ENCODE results near the gene TDRD10. TPM values are rescaled to one million over a fixed set of nuclear protein-coding genes. Genes with fewer than 3 reads are reported as not detected.

TDRD10 gene
- total and polyA plus RNA-seq, 4 donors = 1.9 to 12.6 (median 7.3) TPM

GRCh38 chr1:154541231-154541630 lies 39.2 kb downstream of the TDRD10 start:
- no peaks in the 10 kb centered on the region for H3K36me3 ChIP-seq (ENCODE audit: control insufficient read depth in 4 of 4, insufficient read depth in 4 of 4, low read length in 4 of 4)
- peaks cover 0 to 2% (median 2%) of the 10 kb centered on the region in 3 donors for H3K27me3 ChIP-seq (ENCODE audit: control insufficient read depth in 3 of 3, insufficient read depth in 3 of 3, low read length in 2 of 3)
- no peak for DNase-seq
- 72 to 73% methylated on average over 6 of the region's 6 CpGs for WGBS, 2 donors
- H3K4me3 ChIP-seq = no peak overlapping the region
- peaks cover 0 to 3% (median 0%) of the 10 kb centered on the region in 5 donors for H3K4me1 ChIP-seq (ENCODE audit: control insufficient read depth in 5 of 5, insufficient read depth in 5 of 5, low read length in 5 of 5)
- no peaks in the 10 kb centered on the region for H3K9me3 ChIP-seq (ENCODE audit: control insufficient read depth in 4 of 4, insufficient read depth in 3 of 4, low read length in 3 of 4)
- no peak overlapping the region for H3K27ac ChIP-seq (ENCODE audit: low read depth in 1 of 2, low read length in 1 of 2)
- no peak for ATAC-seq (ENCODE audit: insufficient read depth, low FRiP score)
- H3K9ac ChIP-seq (ENCODE audit: insufficient read depth in 1 of 2, low read length in 2 of 2) = no peak overlapping the region
- no peak for TF ChIP-seq CTCF (IDR thresholded peaks at IDR 0.05; ENCODE audit: control extremely low read depth, extremely low read depth)

GRCh38 chr1:154546264-154547063 lies 44.4 kb downstream of the TDRD10 start:
- DNase-seq (peak; percentile 23 to 47 (median 34)), ATAC-seq (ENCODE audit: insufficient read depth, low FRiP score) (peak; percentile 85)
- H3K4me1 ChIP-seq (ENCODE audit: control insufficient read depth in 5 of 5, insufficient read depth in 5 of 5, low read length in 5 of 5) = no peaks in the 10 kb centered on the region
- no peak overlapping the region for H3K27ac ChIP-seq (ENCODE audit: low read depth in 1 of 2, low read length in 1 of 2)
- peaks cover 10 to 23% (median 18%) of the 10 kb centered on the region in 4 donors for H3K36me3 ChIP-seq (ENCODE audit: control insufficient read depth in 4 of 4, insufficient read depth in 4 of 4, low read length in 4 of 4)
- H3K4me3 ChIP-seq = no peak overlapping the region
- no peaks in the 10 kb centered on the region for H3K9me3 ChIP-seq (ENCODE audit: control insufficient read depth in 4 of 4, insufficient read depth in 3 of 4, low read length in 3 of 4)
- peaks cover 0 to 2% (median 0%) of the 10 kb centered on the region in 3 donors for H3K27me3 ChIP-seq (ENCODE audit: control insufficient read depth in 3 of 3, insufficient read depth in 3 of 3, low read length in 2 of 3)
- WGBS, 2 donors = 85% methylated on average over 13 of the region's 13 CpGs
- peak; percentile 45 for TF ChIP-seq CTCF (IDR thresholded peaks at IDR 0.05; ENCODE audit: control extremely low read depth, extremely low read depth)
- no peak overlapping the region for H3K9ac ChIP-seq (ENCODE audit: insufficient read depth in 1 of 2, low read length in 2 of 2)

GRCh38 chr1:154547105-154547732 lies 45.2 kb downstream of the TDRD10 start:
- H3K9ac ChIP-seq (ENCODE audit: insufficient read depth in 1 of 2, low read length in 2 of 2) = no peak overlapping the region
- TF ChIP-seq CTCF (IDR thresholded peaks at IDR 0.05; ENCODE audit: control extremely low read depth, extremely low read depth) = no peak
- DNase-seq (no peak), ATAC-seq (ENCODE audit: insufficient read depth, low FRiP score) (no peak)
- peaks cover 17 to 30% (median 26%) of the 10 kb centered on the region in 4 donors for H3K36me3 ChIP-seq (ENCODE audit: control insufficient read depth in 4 of 4, insufficient read depth in 4 of 4, low read length in 4 of 4)
- no peak overlapping the region for H3K4me3 ChIP-seq
- H3K9me3 ChIP-seq (ENCODE audit: control insufficient read depth in 4 of 4, insufficient read depth in 3 of 4, low read length in 3 of 4) = no peaks in the 10 kb centered on the region
- no peaks in the 10 kb centered on the region for H3K4me1 ChIP-seq (ENCODE audit: control insufficient read depth in 5 of 5, insufficient read depth in 5 of 5, low read length in 5 of 5)
- H3K27me3 ChIP-seq (ENCODE audit: control insufficient read depth in 3 of 3, insufficient read depth in 3 of 3, low read length in 2 of 3) = peaks cover 0 to 2% (median 0%) of the 10 kb centered on the region in 3 donors
- 79 to 84% methylated on average over 11 of the region's 11 CpGs for WGBS, 2 donors
- no peak overlapping the region for H3K27ac ChIP-seq (ENCODE audit: low read depth in 1 of 2, low read length in 1 of 2)

All from lung (tissue), 12 donors.